A549 (cell line): ENCODE data around the gene PLCB4. TPM values are rescaled to one million over a fixed set of nuclear protein-coding genes. Genes with fewer than 3 reads are reported as not detected.

Experiments
- ATAC-seq, 2 experiments: fragments of 200-7000 bp in 1 of 2; fragments of >200 bp in 1 of 2; cut with Nextera tagmentation in 1 of 2; cut with Tn5 transposase in 1 of 2; 3 replicates each; pipeline versions ENCODE4 v1.8.0 to v1.9.1; 2018 to 2020; ENCODE audit warnings: mild to moderate bottlenecking in 1 of 2, moderate library complexity in 1 of 2
- CTCF ChIA-PET: fragments of 300-600 bp; sonication (Branson Sonifier 250); formaldehyde crosslinking; extraction: SDS; loops from one replicate; lab custom pipeline; 2021; ENCODE audit warnings: antibody characterized with exemption, inconsistent platforms; lab: Yijun Ruan, JAX
- POLR2A ChIA-PET: fragments of 350-600 bp; formaldehyde crosslinking; extraction: SDS; loops from one replicate; lab custom pipeline; 2021; ENCODE audit warnings: antibody characterized with exemption, inconsistent platforms; lab: Yijun Ruan, JAX
- DNase-seq, 2 experiments: peaks; one replicate each; pipeline versions ENCODE4 v3.0.0 to v3.0.0-alpha.2; 2011 to 2016; ENCODE audit warnings: low read depth in 1 of 2, low spot score in 1 of 2
- FAIRE-seq: peaks from 2 replicates; lab custom pipeline; 2011; peaks lifted over from hg19 to GRCh38; lab: Jason Lieb, UNC
- H3K27ac ChIP-seq, 2 experiments: fragments of >200 bp; sonication (Bioruptor Twin); formaldehyde crosslinking; 3 replicates each; pipeline ENCODE4 v1.5.1; 2016 to 2017
- H3K4me1 ChIP-seq: fragments of >200 bp; sonication (Bioruptor Twin); formaldehyde crosslinking; 3 replicates; pipeline ENCODE4 v1.6.1; 2016
- H3K4me2 ChIP-seq: fragments of >200 bp; sonication (Bioruptor Twin); formaldehyde crosslinking; 3 replicates; pipeline ENCODE4 v1.6.1; 2016
- H3K4me3 ChIP-seq: fragments of >200 bp; sonication (Bioruptor Twin); formaldehyde crosslinking; 3 replicates; pipeline ENCODE4 v1.5.1; 2016
- H3K9me3 ChIP-seq: fragments of >200 bp; sonication (Bioruptor Twin); formaldehyde crosslinking; 3 replicates; pipeline ENCODE4 v1.6.1; 2016
- CBX2 ChIP-seq: fragments of 200-600 bp; sonication (generic); IDR thresholded peaks from 2 replicates; pipeline ENCODE4 v1.6.1; 2016; ENCODE audit warnings: low read depth, mild to moderate bottlenecking, borderline replicate concordance
- CHD2 ChIP-seq: fragments of 150-350 bp; IDR thresholded peaks from 2 replicates; pipeline ENCODE4 v1.6.1; 2014; ENCODE audit warnings: low read length; ENCODE audit not compliant: partially characterized antibody
- EP300 ChIP-seq, 2 experiments: fragments of >200 bp; sonication (Bioruptor Twin); formaldehyde crosslinking; IDR thresholded peaks; 2 replicates in 1 of 2; 3 replicates in 1 of 2; pipeline ENCODE4 v1.6.1; 2016 to 2017
- FOSB ChIP-seq: fragments of 250-450 bp; sonication (Bioruptor Pico); IDR thresholded peaks from 2 replicates; pipeline ENCODE4 v1.5.0; 2020; ENCODE audit warnings: mild to moderate bottlenecking, moderate library complexity
- FOXS1 ChIP-seq: fragments of 250-450 bp; sonication (Bioruptor Pico); IDR thresholded peaks from 2 replicates; pipeline ENCODE4 v1.5.0; 2020; ENCODE audit warnings: mild to moderate bottlenecking, moderate library complexity
- GATA3 ChIP-seq: IDR thresholded peaks from 2 replicates; pipeline ENCODE4 v1.6.1; 2012; ENCODE audit warnings: borderline replicate concordance
- HDAC2 ChIP-seq: fragments of 200-600 bp; sonication (generic); IDR thresholded peaks from 2 replicates; pipeline ENCODE4 v1.6.1; 2016
- HEYL ChIP-seq: fragments of 250-450 bp; sonication (Bioruptor Pico); IDR thresholded peaks from 2 replicates; pipeline ENCODE4 v1.8.0; 2021; ENCODE audit warnings: mild to moderate bottlenecking, moderate library complexity
- HOXB5 ChIP-seq: fragments of 250-450 bp; sonication (Bioruptor Pico); IDR thresholded peaks from 2 replicates; pipeline ENCODE4 v1.5.0; 2020; ENCODE audit warnings: mild to moderate bottlenecking, moderate library complexity
- KDM5A ChIP-seq: fragments of 200-600 bp; sonication (generic); IDR thresholded peaks from 2 replicates; pipeline ENCODE4 v1.6.1; 2016; ENCODE audit warnings: antibody characterized with exemption, mild to moderate bottlenecking
- MAFK ChIP-seq: fragments of 450-650 bp; IDR thresholded peaks from 2 replicates; pipeline ENCODE4 v1.6.1; 2014; ENCODE audit not compliant: partially characterized antibody
- MAZ ChIP-seq: fragments of 150-350 bp; IDR thresholded peaks from 2 replicates; pipeline ENCODE4 v1.6.1; 2014; ENCODE audit warnings: antibody characterized with exemption, low read depth, low read length, borderline replicate concordance
- NR3C1 ChIP-seq: fragments of >200 bp; sonication (Bioruptor Twin); formaldehyde crosslinking; IDR thresholded peaks from 3 replicates; pipeline ENCODE4 v1.6.1; 2017
- RAD21 ChIP-seq, 2 experiments: fragments of >200 bp in 1 of 2; sonication (Bioruptor Twin) in 1 of 2; formaldehyde crosslinking in 1 of 2; IDR thresholded peaks in 1 of 2; conservative IDR thresholded peaks in 1 of 2; 2 replicates in 1 of 2; 3 replicates in 1 of 2; pipeline ENCODE4 v1.6.1; 2012 to 2018; ENCODE audit warnings: inconsistent platforms in 1 of 2
- RARB ChIP-seq: fragments of 250-450 bp; sonication (Bioruptor Pico); IDR thresholded peaks from 2 replicates; pipeline ENCODE4 v1.8.0; 2021; ENCODE audit warnings: mild to moderate bottlenecking, moderate library complexity
- SREBF2 ChIP-seq: fragments of 450-650 bp; IDR thresholded peaks from 2 replicates; pipeline ENCODE4 v1.6.1; 2014; ENCODE audit warnings: mild to moderate bottlenecking, moderate library complexity
- TP53 ChIP-seq: fragments of 250-450 bp; sonication (Bioruptor Pico); IDR thresholded peaks from 2 replicates; pipeline ENCODE4 v1.5.0; 2021; ENCODE audit warnings: mild to moderate bottlenecking, moderate library complexity
- WGBS: methylation state at CpG from one replicate; pipeline ENCODE4 v1.1.6; 2017; ENCODE audit errors: missing lambda C conversion rate; 5-methylcytosine and 5-hydroxymethylcytosine counted together
- polyA plus RNA-seq, 4 experiments: library from polyadenylated mRNA; depleted of rRNA in 3 of 4; stranded (reverse); fragments of >200 nt; fragmentation: RNase III in 1 of 4; extraction: RNeasy Plus Mini Kit Qiagen cat#74134 plus additional on column Dnase treatment in 1 of 4; gene quantifications; 2 replicates in 3 of 4; 3 replicates in 1 of 4; pipeline ENCODE4 v1.2.3, GENCODE V29; 2011 to 2017
- TF ChIP-seq, protein P1 (sequence below): fragments of 150-350 bp; IDR thresholded peaks from 2 replicates; pipeline ENCODE4 v1.6.1; 2014; ENCODE audit warnings: low read depth, mild to moderate bottlenecking, low read length
- TF ChIP-seq, protein P2 (sequence below): IDR thresholded peaks from 2 replicates; pipeline ENCODE4 v1.6.1; 2012

The PLCB4 gene
- polyA plus RNA-seq, 2 of the 4 experiments (the other 2 are of a cell fraction) = 17.1 to 32.1 TPM

DNA sequence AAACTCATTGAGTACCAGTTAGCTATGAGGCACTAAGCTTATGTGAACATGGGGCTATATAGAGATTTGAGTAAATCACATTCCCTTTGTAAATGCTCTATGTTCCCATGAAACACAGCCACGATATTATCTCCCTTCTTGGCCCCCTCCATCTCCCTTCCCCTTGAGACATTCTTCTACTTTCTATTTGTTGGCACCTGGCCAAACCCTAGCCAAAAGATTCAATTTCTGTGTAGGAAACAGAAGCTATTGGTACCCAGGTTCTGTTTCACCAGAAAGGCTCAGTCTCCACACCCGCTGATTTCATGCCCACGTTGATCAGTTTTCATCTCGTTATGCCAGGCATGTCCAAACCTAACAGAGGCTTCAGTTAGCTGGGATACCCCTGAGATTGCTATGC lies 300.0 kb downstream of the PLCB4 start:
- ChIA-PET POLR2A (no interaction called here), CTCF (interaction anchor here (1.0 to 4.5 kb wide), 6 partner anchors 9 to 609 kb away, joined by 5 to 25 read pairs (median 12); no protein-coding TSS in a partner anchor)
- DNase-seq (no peak), FAIRE-seq (peak; percentile 23), ATAC-seq (no peak)
- no peak overlapping the region for H3K4me2 ChIP-seq
- peaks cover 9% of the 10 kb centered on the region; the same call in 2 of the 3 replicates for H3K4me1 ChIP-seq
- H3K9me3 ChIP-seq = no peaks in the 10 kb centered on the region
- H3K27ac ChIP-seq = no peak overlapping the region
- WGBS = 89% methylated on average over 4 of the region's 4 CpGs
- no peak overlapping the region for H3K4me3 ChIP-seq
- TF ChIP-seq FOXS1 (no peak), GATA3 (no peak), TP53 (CRISPR knock-in tag) (no peak), MAZ (no peak), EP300 (IDR thresholded peaks at IDR 0.05) (no peak), HDAC2 (no peak), SREBF2 (no peak), FOSB (CRISPR knock-in tag) (no peak), MAFK (no peak), CBX2 (no peak), CHD2 (no peak)
- TF ChIP-seq, protein P1, sequence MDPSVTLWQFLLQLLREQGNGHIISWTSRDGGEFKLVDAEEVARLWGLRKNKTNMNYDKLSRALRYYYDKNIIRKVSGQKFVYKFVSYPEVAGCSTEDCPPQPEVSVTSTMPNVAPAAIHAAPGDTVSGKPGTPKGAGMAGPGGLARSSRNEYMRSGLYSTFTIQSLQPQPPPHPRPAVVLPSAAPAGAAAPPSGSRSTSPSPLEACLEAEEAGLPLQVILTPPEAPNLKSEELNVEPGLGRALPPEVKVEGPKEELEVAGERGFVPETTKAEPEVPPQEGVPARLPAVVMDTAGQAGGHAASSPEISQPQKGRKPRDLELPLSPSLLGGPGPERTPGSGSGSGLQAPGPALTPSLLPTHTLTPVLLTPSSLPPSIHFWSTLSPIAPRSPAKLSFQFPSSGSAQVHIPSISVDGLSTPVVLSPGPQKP = no peak
- TF ChIP-seq, protein P2, sequence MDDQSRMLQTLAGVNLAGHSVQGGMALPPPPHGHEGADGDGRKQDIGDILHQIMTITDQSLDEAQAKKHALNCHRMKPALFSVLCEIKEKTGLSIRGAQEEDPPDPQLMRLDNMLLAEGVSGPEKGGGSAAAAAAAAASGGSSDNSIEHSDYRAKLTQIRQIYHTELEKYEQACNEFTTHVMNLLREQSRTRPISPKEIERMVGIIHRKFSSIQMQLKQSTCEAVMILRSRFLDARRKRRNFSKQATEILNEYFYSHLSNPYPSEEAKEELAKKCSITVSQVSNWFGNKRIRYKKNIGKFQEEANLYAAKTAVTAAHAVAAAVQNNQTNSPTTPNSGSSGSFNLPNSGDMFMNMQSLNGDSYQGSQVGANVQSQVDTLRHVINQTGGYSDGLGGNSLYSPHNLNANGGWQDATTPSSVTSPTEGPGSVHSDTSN = no peak
- TF ChIP-seq, all 56 proteins: peak for 0

GRCh38 chr20:9369557-9369956 lies 300.7 kb downstream of the PLCB4 start:
- TF ChIP-seq RAD21 (conservative IDR thresholded peaks at IDR 0.05 in 1 of 2, IDR thresholded peaks at IDR 0.05 in 1 of 2) = no peak
- TF ChIP-seq HOXB5 = no peak
- no peak for TF ChIP-seq NR3C1
- TF ChIP-seq, all 56 proteins: peak for 0
- no peak overlapping the region for H3K4me2 ChIP-seq
- CTCF ChIA-PET = interaction anchor here (0.8 to 4.5 kb wide), 8 partner anchors 10 to 622 kb away, joined by 3 to 25 read pairs (median 8); no protein-coding TSS in a partner anchor
- no peak overlapping the region for H3K27ac ChIP-seq
- DNase-seq (no peak), FAIRE-seq (no peak), ATAC-seq (no peak)
- POLR2A ChIA-PET = no interaction called here
- no peaks in the 10 kb centered on the region for H3K9me3 ChIP-seq
- WGBS = 87% methylated on average over 4 of the region's 4 CpGs
- H3K4me3 ChIP-seq = no peak overlapping the region
- peaks cover 10% of the 10 kb centered on the region; the same call in 2 of the 3 replicates for H3K4me1 ChIP-seq

DNA sequence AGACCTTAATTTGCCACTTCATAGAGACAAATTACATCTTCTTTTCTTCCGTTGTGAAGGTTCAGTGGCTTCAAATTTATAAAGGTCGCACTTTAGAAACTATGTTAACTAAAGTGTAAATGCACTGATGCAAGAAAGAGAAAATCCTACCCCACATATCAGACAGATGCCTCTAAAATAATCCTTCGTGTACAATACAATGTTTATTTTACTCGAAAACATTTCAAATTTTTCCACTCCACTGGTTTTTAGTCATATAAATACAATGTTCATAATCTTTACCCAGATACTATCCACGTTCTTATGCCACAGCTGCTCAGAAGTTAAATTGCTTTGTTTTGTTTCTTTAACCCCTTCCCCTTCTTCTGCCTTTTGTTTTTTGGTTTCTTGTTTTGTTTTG lies 305.2 kb downstream of the PLCB4 start:
- Histone ChIP-seq H3K4me1 (peaks cover 10% of the 10 kb centered on the region; the same call in 2 of the 3 replicates), H3K9me3 (no peaks in the 10 kb centered on the region), H3K4me2 (0 out of 3 replicates have a peak overlapping the region, but pooled peaks have one; percentile 3), H3K27ac (no peak overlapping the region), H3K4me3 (no peak overlapping the region)
- FAIRE-seq (peak; percentile 63), ATAC-seq (no peak), DNase-seq (no peak)
- WGBS = 71% methylated on average over 5 of the region's 5 CpGs
- CTCF ChIA-PET = no interaction called here
- TF ChIP-seq HEYL (CRISPR knock-in tag) (no peak), KDM5A (no peak), RARB (no peak), NR3C1 (no peak)
- POLR2A ChIA-PET = no interaction called here

GRCh38 chr20:9374480-9374879 lies 305.6 kb downstream of the PLCB4 start:
- no peak overlapping the region for H3K27ac ChIP-seq
- ChIA-PET CTCF (interaction anchor here (0.7 kb wide), 1 partner anchor 624 kb away, joined by 7 read pairs; no protein-coding TSS in a partner anchor), POLR2A (no interaction called here)
- no peak for ATAC-seq
- H3K4me3 ChIP-seq = no peak overlapping the region
- no peak for FAIRE-seq
- no peak for DNase-seq
- H3K4me1 ChIP-seq = peaks cover 10% of the 10 kb centered on the region; the same call in 2 of the 3 replicates
- H3K4me2 ChIP-seq = no peak overlapping the region
- H3K9me3 ChIP-seq = no peaks in the 10 kb centered on the region
- TF ChIP-seq KDM5A (no peak), RARB (no peak), CHD2 (no peak)
- TF ChIP-seq, all 56 proteins: peak for 0
- WGBS = 94% methylated on average over 1 of the region's 1 CpG
